Astrocyte of the cerebellum (primary cell): ENCODE results near the gene ANKLE1.

ENCODE experiments used
- DNase-seq: peaks from one replicate; pipeline ENCODE4 v3.0.0-alpha.2; 2011; ENCODE audit warnings: low read depth
- H3K4me3 ChIP-seq: 2 replicates; pipeline ENCODE4 v1.5.1; 2011; ENCODE audit warnings: mild to moderate bottlenecking, low read depth, low read length, moderate library complexity
- in situ Hi-C: cut with HindIII; loops from 2 replicates; pipeline ENCODE4 v1.10.0; 2017; ENCODE audit warnings: low sequenced_read_pairs
- TF ChIP-seq, protein P1 (sequence below): IDR thresholded peaks from 2 replicates; pipeline ENCODE4 v1.5.1; 2012; ENCODE audit warnings: low read length, low read depth, moderate library complexity, mild to moderate bottlenecking; ENCODE audit errors: missing control alignments

The ANKLE1 gene

DNA sequence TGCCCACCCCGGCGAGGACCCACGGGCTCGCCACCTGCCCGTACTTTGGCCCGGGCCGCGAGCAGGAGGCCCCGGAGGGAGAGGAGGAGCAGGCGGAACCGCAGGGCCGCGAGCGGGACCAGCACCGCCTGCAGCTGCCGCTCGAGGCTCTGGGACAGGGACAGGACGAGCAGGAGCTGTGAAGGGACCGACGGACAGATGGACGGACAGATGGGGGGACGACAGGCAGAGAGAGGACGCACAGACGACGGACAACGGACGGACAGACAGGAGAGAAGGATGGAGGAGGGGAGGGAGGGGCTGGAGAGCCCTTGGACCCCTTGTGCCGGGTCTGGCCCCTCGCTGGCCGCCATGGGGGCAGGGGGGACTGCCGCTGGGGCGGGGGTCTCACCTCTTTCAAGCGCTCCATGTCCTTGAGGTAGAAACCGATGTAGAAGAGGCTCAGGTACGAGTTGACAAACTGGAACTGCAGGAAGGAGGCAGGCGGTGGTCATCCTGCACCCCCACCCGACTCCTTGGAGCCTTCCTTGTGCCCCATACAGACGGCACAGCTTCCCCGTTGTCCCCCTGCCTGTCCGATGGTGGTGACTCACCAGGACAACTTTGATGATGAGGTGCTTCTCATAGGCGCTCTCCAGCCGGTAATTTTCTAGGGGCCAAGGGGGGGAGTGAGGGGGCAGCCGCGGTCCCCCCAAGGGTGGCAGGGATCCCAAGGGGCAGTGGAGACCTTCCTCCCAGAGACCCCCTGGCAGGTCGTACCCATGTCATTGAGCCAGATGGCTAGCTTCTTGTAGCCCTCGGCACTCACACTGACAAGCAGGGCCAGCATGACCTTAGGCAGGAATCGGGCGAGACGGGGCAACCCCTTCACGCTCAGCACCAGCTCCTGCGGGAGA is 47.9 kb downstream of the ANKLE1 start:
- TF ChIP-seq, protein P1, sequence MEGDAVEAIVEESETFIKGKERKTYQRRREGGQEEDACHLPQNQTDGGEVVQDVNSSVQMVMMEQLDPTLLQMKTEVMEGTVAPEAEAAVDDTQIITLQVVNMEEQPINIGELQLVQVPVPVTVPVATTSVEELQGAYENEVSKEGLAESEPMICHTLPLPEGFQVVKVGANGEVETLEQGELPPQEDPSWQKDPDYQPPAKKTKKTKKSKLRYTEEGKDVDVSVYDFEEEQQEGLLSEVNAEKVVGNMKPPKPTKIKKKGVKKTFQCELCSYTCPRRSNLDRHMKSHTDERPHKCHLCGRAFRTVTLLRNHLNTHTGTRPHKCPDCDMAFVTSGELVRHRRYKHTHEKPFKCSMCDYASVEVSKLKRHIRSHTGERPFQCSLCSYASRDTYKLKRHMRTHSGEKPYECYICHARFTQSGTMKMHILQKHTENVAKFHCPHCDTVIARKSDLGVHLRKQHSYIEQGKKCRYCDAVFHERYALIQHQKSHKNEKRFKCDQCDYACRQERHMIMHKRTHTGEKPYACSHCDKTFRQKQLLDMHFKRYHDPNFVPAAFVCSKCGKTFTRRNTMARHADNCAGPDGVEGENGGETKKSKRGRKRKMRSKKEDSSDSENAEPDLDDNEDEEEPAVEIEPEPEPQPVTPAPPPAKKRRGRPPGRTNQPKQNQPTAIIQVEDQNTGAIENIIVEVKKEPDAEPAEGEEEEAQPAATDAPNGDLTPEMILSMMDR: no peak

DNA sequence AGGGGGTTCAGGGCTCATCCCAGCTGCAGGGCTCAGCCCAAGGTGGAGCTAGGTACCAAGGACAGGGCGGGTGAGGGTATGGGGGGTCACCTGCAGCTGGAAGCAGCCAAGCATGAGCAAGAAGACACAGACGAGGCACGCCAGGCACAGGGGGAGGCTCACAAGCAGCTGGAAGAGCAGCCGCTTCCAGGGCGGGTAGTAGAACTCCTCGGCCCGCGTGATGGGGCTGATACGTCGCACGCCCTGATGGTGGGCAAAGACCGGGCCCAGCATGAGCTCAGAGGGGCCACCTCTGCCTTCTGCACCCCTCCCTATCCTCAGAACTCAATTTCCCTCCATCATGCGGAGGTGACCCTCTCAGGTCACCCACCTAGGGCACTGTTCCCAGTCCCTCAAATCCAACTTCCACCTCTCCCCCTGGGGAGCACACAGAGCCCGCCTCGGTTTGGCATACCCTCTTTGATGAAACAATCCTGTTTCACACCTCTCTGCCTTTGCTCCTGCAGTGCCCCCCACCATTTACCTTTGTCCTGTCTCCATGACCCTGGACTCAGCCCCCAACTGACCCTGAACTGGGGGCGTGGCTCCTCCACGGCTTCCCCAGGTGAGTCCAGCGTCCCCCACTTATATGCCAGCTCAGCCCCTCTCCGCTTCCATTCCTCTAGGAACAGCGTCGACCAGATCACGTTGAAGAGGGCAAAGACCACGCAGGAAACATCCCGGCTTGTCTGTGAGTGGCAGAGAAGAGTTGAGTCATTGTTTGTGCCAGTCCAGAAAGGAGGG is 48.8 kb downstream of the ANKLE1 start:
- DNase-seq: no peak
- no peak overlapping the region for H3K4me3 ChIP-seq
- TF ChIP-seq, protein P1: no peak
- in situ Hi-C loops: no loop called here

More for the DNA sequence above, 47.9 kb downstream of the ANKLE1 start:
- in situ Hi-C loops: no loop called here
- no peak for DNase-seq
- H3K4me3 ChIP-seq: no peak overlapping the region

DNA sequence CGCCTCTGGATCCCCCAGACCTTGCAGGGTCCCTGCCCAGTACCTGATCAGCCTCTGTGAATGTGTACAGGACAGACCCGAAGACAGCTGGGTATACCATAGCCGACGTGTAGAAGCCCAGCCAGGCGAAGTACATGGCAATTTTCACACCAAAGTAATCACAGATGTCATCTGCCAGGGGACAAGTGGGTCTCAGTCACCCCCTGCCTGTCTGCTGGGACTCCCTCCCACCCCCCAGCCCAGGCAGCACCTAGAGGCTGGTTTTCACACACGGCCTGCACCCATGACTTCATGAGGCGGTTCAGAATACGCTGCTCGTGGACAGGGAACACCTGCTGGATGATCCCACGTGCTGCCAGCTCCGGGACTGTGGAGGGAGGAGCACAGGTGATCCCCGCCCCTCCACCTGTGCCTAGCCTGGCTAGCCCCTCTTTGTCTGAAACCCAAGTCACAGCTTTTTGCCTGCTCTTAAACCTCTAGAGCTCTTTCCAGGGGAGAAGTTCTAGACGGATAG is 49.4 kb downstream of the ANKLE1 start:
- DNase-seq: no peak
- in situ Hi-C loops: no loop called here

DNA sequence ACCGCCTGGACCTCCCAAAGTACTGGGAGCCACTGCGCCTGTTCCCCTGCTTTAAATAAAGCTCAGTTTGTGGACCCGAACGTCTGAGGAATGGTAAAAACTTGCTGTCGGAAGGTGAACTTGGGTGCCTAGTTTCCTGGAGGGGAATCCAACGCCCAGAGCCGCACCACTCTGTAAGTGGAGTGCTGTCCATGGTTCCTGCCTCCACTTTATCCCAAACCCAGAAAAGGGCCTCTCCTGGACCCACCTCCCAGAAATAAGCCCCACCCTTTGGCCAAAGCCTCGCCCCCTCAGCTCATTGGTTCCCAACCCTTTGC is 50.6 kb downstream of the ANKLE1 start:
- H3K4me3 ChIP-seq: no peak overlapping the region
- TF ChIP-seq, protein P1: no peak
- in situ Hi-C loops: no loop called here
- DNase-seq: no peak

More for the DNA sequence above, 49.4 kb downstream of the ANKLE1 start:
- TF ChIP-seq, protein P1: no peak
- H3K4me3 ChIP-seq: no peak overlapping the region

DNA sequence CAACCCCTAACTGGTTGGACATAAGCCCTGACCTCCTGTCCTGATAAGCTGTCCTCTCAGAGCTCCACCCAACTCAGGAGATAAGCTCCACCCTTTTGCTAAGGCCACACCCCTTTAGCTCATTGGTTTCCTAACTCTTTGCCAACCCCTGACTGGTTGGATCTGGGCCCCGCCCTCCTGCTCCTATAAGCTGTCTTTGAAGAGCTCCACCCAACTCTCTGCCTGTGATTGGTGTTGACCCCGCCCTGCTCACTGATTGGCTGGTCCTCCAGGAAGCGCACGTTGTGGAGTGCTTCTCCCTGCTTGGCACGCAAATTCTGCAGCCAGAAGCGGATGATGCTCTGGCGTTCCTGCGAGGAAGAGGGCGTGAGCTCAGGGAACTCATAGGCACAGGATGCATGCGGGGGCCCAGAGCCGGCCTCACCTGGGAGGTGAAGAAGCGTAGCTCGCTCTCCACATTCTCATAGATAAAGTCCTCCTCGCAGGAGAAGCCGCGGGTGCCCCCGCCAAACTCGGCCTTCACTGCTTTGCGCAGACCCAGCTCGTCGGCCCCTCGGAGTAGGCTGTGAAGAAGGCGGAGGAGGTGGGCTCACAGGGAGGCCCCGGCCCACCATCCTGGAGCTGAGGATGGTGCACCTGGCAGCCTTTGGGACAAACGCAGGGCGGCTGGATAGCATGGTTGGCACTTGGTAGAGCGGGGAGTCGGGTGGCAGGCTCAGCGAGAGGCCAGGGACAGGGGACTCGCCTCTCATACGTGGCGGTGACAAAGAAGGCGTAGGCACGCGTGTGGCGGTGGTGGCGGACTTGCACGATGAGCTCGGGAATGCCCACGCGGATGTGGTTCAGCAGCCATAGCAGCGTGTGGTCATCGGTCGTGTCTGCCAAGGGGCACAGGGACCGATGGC is 51.2 kb downstream of the ANKLE1 start:
- TF ChIP-seq, protein P1: no peak
- in situ Hi-C loops: no loop called here
- DNase-seq: no peak
- H3K4me3 ChIP-seq: no peak overlapping the region
